ENCODE measurements around the gene PARP4.
"Not testable (repeated sequence)": the region's sequence is repeated elsewhere in the genome, so short reads cannot be mapped to it uniquely, and the experiment has no call there.

PARP4 gene

DNA sequence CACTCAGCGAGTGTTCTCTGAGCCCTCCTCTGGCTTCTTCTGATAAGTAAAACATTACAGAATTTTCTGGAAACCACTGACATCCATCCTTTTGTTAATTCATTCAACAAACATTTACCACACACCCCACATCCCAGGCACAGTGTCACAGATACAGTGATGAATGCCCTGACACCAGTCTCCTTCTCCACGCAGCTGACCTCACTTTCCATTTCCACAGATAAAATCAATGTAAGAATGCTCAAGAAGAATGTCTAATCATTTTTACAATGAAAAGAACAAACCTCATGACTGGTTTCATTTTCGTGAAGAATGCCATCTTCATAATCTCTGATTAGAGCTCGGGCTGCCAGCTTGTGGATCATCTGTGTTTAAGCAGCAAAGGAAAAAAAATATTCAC is 69.2 kb downstream of the PARP4 start:
- DNase-seq: no peak

DNA sequence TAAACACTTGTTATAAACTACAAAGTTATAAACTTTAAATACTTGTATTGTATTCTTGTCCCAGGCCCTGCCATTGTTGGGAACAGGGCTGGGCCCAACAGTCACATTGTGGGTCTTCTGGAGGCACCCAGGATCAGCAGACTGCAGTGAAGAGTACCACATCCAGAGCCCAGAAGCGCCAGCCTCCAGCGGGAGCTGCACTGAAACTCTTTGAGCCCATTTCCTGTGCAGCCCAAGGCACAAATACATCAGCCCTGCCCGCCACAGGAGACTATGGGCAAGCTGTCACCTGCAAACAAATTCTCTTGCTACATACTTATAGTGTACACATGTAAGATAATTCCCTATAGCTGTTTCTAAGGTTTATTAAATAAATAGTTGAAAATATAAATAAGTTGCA is 86.5 kb downstream of the PARP4 start:
- not testable (repeated sequence) for DNase-seq

DNA sequence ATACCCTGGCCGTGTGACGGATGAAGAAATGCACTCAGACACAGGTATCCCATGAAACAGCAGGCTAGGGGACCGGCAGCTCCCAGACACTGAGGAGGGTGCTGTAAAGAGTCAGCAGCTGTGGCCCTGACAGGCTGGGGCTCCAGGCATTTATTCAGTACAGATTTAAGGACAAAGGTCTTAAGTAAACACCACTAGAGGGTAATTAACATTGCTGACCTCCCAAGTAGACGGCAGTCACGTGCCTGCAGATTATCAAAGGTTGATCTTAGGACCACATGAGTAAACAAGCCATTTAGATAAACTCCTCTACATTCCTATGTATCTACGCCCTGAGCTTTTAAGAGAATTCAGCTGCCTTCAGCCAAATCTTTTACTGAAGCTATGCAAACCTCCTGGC is 92.9 kb downstream of the PARP4 start:
- DNase-seq: not testable (repeated sequence)

DNA sequence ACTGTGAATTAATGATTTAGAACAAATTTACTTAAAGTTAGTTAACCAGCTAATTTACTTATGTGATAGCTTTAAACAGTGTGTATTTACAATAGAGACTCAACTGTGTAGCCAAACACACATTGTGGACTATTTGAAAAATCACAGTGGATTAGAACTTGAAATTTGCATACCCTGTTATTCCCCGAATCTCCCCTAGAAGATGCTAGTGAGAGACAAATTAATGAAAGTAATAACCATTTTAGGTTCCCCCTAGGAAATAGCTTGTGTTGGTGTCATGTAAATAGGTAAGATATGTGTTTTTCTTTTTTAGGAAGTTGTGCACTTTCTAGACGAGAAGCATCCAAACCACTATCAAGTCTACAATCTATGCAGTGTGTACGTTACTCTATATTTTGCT is 104.7 kb downstream of the PARP4 start:
- no peak for DNase-seq

DNA sequence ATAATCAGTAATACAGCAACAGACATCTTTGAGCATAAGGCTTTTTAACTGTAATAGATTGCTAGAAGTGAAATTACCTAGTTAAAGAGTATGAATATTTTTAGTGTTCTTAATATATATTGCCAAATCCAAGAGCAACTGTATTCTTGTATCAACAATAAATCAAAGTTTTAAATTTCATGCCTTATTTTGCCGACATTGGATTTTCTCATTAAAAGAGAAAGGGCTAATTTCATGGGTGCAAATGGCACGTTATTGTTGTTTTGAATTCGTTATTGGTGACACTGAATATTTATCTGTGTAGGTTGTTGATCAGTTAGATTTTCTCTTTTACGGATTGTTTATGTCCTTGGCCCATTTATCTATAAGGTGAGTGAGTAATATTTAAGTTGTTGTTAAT is 106.1 kb downstream of the PARP4 start:
- DNase-seq: no peak

DNA sequence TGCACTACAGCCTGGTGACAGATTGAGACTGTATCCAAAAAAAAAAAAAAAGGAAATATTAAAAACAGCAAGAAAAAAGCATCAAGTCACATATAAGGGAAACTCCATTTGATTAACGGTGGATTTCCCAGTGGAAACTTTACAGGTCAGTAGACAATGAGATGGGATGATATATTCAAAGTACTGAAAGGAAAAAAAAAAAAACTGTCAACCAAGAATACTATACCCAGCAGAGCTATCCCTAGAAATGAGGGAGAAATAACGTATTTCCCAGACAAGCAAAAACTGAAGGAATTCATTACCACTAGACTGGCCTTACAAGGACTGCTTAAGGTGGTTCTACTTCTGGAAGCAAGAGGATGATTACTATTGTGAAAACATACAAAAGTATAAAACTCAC is 115.8 kb downstream of the PARP4 start:
- no peak for DNase-seq

DNA sequence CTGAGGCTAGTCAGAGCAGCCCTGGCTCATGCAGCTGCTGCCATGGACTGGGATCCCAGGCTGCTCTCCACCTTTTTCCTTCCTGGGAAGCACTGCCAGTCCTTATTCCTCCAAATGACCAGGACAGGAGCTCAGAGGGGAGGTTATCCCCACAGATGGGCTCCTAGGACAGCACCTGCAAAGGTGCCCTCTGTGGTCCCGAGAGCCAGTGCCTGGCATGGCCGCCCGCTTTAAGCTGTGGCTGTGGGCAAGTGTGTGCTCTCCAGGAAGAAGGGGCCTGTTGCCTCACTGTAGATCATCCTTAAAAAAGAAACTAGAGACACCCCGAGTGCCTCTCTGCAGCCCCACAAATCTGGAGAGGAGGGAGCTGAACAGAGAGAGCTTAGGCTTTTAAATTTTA is 119.6 kb downstream of the PARP4 start:
- DNase-seq: no peak

DNA sequence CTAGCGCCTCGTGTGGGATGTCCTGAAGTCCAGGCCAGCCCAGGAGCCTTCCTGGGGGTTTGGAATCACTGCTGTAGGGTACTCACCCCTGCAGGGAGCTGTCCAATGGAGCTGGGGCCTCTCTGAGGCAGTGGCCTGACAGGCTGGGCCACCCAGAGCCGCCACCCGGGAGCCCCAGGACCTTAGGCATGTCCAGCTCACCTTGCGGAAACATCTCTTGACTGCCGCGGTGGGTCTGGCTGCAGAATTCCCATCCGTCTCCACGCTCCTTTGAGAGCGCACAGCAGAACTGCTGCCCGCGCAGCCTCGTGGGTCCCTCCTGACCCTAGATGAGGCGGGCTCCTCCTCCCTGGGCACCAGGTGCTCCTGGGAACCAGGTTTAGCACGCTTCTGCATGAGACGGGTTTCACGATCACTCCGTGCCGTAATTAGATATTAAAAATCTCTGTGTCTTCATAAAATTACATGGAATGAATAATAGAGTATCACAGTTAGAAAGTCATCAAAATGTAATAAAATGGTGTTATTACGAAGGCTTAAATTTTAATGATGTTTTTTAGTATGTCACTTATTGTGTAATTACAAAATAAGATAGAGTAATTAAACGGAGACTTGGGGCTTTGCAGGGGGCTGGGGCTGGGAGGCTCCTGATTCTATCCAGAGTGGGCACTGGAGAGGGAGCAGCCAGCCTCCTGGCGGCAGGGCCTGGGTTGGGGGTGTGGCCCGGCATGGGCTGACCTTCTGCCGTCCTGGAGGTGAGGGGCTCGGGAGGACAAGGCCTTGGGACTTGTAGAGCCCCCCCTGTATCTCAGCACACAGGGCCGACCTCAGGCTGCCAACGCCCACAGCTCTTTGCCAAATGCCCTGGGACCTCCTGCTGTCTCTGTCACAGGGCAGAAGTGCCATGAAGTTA is 120.6 kb downstream of the PARP4 start:
- not testable (repeated sequence) for DNase-seq

DNA sequence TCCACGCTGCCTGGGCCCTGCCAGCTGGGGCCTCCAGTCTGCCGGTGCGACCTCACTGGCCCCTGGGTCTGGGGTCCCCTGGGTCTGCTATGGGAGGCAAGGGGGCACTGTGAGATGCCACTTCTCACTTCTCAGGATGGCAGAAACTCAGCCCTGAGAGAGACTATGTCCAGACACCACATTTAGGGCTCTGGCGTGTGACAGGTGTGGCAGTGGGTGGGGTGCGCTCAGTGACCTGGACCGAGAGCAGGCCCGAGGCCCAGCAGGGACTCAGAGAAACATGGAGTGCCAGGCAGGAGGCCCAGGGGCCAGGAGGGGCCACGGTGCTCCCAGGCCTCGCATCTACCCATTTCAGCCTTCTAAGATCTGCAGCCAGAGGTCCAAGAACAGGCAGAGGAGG is 121.8 kb downstream of the PARP4 start:
- not testable (repeated sequence) for DNase-seq

DNA sequence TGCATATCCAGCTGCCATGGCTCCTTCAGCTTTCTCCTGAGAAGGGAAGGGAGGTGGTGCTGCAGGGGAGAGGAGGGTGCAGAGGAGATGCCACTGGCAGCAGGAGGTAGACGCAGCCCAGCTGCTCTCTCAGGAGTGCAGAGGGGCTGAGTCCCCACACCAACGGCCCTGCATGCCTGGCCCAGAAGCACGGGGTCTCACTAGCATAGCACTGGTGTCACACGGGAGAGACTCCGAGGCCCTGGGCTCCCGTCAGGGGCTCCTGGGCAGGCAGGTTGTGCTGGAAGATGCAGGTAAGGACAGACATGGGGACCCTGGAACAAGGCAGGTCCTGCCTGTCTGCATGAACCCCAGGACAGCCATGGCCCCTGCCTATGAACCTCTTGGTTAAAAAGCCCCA is 123.1 kb downstream of the PARP4 start:
- no peak for DNase-seq

DNA sequence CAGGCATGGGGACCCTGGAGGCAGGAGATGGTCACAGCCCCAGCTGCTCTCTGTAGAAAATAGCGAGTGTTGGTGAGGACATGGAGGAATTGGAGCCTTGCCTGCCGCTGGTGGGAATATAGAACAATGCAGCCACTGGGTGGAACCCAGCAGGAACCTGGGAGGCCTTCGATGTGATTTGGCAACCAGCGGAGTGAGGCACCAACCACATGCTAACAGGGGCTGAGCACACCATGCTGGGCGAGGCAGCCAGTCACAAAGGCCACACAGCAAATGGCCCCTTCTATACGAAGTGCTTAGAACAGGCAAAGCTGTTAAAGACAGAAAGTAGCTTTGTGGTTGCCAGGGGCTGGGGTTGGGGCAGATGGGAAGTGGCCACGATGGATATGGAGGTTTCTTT is 123.8 kb downstream of the PARP4 start:
- DNase-seq: not testable (repeated sequence)

DNA sequence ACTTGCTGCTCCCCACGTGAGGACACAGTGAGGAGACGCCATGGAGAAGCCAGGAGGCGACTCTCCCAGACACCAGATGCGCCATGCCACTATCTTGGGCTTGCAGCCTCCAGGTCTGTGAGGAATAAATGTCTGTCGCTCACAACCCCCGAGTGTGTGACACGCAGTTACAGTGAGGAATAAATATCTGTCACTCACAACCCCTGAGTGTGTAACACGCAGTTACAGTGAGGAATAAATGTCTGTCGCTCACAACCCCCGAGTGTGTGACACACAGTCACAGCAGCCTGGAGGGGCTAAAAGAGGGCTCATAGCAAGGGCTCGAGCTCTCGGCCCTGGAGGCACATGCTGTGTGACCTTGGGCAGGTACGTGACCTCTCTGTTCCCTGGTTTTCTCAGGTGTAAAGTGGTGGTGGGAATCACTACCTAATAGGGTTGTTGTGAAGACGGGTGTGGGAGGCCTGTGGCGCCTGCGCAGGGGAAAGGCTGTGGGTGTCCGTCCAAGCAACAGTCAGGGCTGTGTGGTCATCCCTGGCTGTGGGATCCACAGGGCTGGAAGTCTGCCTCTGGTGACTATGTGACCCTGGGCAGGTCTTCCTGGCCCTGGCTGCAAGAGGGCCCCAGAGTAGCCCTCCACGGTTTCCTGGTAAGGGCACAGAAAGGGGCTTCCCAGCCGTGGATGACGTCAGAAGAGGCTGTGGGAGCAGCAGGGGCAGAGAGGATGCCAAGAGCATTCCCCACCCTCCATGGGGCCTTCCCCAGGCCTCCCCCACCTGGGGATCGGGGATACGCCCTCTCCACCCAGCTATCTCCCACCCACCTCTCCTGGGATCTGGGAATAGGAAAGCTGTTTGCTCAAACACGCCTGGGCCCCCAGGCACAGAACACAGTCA is 125.5 kb downstream of the PARP4 start:
- DNase-seq: no peak

DNA sequence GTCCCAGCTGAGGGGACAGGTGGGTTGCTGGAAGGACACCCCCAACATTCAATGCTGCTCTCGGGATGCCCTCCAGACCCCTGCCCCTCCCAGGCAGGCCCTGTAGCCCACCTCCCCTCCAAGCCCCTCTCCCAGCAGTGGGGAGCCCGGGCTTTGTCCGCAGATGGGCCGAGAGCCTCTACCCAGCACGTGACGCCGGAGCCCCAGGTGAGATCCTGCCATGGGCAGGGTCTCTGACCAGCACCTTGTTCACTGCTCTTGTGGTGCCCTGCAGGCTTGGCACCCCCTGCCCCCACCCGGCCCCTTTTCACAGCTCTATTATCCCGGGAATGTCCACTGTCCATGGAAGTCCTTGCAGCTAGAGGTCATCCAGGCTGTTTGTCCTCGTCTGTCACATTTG is 126.7 kb downstream of the PARP4 start:
- DNase-seq: no peak

DNA sequence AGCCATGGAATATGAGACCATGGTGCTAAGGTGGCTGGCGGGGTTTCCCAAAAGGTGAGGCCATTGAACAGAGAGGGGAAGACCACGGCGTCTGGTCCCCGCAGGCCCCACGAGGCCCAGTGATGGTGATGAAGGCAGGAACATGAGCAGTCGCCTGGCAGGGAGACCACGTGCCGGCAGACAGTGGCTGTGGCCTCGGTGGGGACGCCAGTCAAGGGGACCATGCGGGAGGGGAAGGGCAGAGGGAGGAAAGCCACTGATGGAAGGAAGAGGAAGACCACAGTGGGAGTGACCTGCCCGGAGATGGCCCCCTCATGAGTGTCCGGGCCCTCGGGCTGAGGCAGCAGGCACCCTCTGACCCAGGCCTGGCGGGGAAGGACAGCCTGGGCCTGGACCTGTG is 127.6 kb downstream of the PARP4 start:
- not testable (repeated sequence) for DNase-seq

DNA sequence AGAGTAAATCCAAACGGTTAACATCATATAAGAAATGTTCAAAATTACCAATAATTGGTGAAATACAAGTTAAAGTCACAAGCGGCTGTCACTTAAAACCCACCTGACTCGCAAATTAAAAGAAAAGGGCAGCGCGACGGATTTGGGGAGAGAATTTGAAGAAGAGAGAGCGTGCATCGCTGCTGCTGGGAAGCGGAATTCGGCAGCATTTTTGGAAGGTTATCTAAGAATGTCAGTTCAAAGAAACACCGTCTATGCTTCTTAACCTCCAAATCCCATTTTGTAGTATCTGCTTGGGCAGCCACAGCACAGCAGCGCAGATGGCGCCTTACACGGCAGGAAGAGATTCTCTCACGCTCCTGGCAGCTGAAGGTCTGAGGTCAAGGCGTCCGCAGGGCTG is 128.5 kb downstream of the PARP4 start:
- not testable (repeated sequence) for DNase-seq

DNA sequence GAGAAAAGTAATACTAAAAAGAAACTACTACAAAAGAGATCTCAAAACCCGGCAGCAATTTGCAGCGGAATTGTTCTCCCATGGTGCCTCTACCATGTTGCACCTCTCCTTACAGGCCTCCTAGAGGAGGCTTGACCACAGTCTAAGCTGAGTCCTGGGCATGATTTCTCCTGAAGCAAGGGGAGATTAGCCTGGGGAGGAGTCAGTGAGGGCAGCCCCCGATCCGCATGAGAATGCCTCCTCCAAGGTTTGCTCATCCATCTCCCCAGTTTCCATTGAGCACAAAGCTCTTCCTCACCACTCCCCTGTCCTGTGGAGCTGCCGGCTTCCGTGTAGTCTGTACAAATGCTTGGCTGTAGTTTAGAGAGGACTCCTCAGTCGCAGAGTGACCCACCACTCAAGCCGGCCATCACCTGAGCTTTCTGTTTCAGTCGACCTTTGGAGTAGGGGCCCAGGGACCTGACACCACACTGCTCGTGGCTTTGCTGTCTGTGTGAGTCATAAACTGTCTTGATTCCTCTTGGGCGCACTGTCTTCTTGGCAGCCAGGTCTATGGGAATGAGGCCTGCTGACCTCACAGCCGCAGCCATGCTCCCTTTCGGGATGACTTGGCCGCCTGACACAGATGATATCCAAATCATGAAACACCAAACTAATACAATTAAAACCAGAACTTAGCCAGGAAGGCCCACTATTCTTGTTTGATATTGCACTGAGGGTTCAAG is 130.9 kb downstream of the PARP4 start:
- DNase-seq: no peak

DNA sequence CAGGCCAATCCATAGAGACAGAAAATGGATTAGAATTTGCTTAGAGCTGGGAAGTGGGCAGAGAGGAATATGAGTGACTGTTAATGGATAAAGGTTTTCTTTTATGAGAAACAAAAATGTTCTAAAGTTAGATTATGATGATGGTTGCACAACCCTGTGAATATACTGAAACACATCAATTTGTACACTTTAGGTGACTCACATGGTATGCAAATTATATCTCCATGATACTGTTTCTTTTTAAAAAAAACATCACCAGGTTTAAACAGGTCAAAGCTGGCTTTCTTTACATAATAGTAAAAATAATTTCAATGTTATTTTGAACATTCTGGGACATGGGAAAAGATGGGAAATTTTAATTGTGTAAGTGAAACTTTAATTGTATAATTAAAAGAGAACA is 131.7 kb downstream of the PARP4 start:
- DNase-seq: not testable (repeated sequence)

DNA sequence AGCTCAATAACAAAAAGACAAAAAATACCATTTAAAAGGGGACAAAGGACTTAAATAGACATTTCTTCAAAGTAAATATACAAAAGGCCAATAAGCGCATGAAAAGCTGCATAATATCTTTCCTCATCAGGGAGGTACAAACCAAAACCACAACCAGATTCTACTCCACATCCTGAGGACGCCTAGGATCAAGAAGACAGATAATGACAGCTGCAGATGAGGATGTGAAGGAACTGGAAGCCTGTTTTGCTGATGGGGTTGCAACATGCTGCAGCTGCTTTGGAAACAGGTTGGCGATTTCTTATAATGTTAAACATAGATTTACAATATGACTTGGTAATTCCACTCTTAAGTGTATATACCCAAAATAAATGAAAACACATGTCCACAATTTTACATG is 132.4 kb downstream of the PARP4 start:
- not testable (repeated sequence) for DNase-seq

DNA sequence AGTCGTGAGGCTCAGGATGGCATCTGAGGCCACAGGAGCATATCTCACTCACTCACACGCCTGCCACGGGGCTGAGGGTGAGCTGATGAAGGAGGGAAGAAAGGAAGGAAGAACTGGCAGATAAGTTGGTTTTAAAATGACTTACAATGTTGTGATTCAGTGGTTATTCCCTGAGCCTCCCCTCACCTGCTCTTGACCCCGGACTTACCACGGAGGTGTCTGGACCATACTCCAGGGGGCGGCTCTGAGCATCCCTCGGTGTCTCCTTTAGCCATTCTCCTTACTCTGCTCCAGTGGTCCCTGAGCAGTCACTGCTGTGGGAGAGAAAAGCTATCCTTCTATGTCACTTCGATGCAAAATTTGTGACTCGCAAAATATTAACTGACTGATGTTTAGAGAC is 141.3 kb downstream of the PARP4 start:
- DNase-seq: not testable (repeated sequence)

Measured in CD4-positive, alpha-beta T cell treated with Interleukin-15 for 1 hour (primary cell).